Endothelial cell of umbilical vein (primary cell): ENCODE measurements around the gene ZSCAN4. TPM values are rescaled to one million over a fixed set of nuclear protein-coding genes. Genes with fewer than 3 reads are reported as not detected.

Experiments used
- BruUV-seq: library from RNA; stranded (reverse); fragments of 400-500 nt; replicated peaks from 2 replicates; lab custom pipeline; 2021; lab: Mats Ljungman, UMichigan
- CTCF ChIA-PET: fragments of 300-600, 350-600 bp; sonication (Branson Sonifier 250); formaldehyde crosslinking; loops from one replicate; lab custom pipeline; 2021; ENCODE audit warnings: antibody characterized with exemption, inconsistent platforms; lab: Charles Lee
- POLR2A ChIA-PET: fragments of 300-600, 350-600 bp; sonication (Branson Sonifier 250); formaldehyde crosslinking; loops from one replicate; lab custom pipeline; 2021; ENCODE audit warnings: antibody characterized with exemption, inconsistent platforms; lab: Charles Lee
- DNase-seq: peaks from one replicate; pipeline ENCODE4 v3.0.0-alpha.2; 2011; ENCODE audit warnings: low read depth, low spot score
- FAIRE-seq: peaks from 2 replicates; lab custom pipeline; 2011; peaks lifted over from hg19 to GRCh38; lab: Jason Lieb, UNC
- H2AFZ ChIP-seq: 2 replicates; pipeline ENCODE4 v1.6.0; 2012; ENCODE audit warnings: low read depth, low read length, control low read depth, inconsistent platforms
- H3K27ac ChIP-seq: 2 replicates; pipeline ENCODE4 v1.5.1; 2011; ENCODE audit warnings: low read depth, mild to moderate bottlenecking, control low read depth, low read length, moderate library complexity; ENCODE audit not compliant: insufficient read depth
- H3K27me3 ChIP-seq, 2 experiments: 2 replicates each; pipeline versions ENCODE4 v1.6.0 to v1.6.1; 2011; ENCODE audit warnings: low read length in 2 of 2, mixed read lengths in 1 of 2; ENCODE audit not compliant: control insufficient read depth in 2 of 2, insufficient read depth in 2 of 2
- H3K36me3 ChIP-seq, 2 experiments: 2 replicates in 1 of 2; 3 replicates in 1 of 2; pipeline ENCODE4 v1.5.1; 2011; ENCODE audit warnings: low read length in 2 of 2, mild to moderate bottlenecking in 1 of 2, moderate library complexity in 1 of 2; ENCODE audit not compliant: control insufficient read depth in 2 of 2, insufficient read depth in 2 of 2; ENCODE audit errors: extremely low read depth in 1 of 2
- H3K4me1 ChIP-seq: 3 replicates; pipeline ENCODE4 v1.5.1; 2011; ENCODE audit warnings: mild to moderate bottlenecking, low read length; ENCODE audit not compliant: control insufficient read depth, insufficient read depth; ENCODE audit errors: extremely low read depth
- H3K4me2 ChIP-seq: 2 replicates; pipeline ENCODE4 v1.6.1; 2011; ENCODE audit warnings: low read length, control low read depth, mixed read lengths; ENCODE audit not compliant: insufficient read depth
- H3K4me3 ChIP-seq, 3 experiments: fragments of 200-600 bp in 1 of 3; sonication (generic), shearing (Covaris generic) in 1 of 3; replicated peaks in 1 of 3; 2 replicates each; pipeline ENCODE4 v1.5.1; 2011 to 2016; ENCODE audit warnings: control low read depth in 3 of 3, low read length in 3 of 3, mild to moderate bottlenecking in 2 of 3, inconsistent platforms in 1 of 3, low read depth in 1 of 3, moderate library complexity in 1 of 3; ENCODE audit not compliant: insufficient read depth in 1 of 3
- H3K79me2 ChIP-seq: 2 replicates; pipeline ENCODE4 v1.6.0; 2012; ENCODE audit warnings: low read length, inconsistent platforms; ENCODE audit not compliant: control insufficient read depth, insufficient read depth
- H3K9ac ChIP-seq: replicated peaks from 2 replicates; pipeline ENCODE3; 2011; ENCODE audit warnings: low read length, control low read depth; ENCODE audit not compliant: insufficient read depth; ENCODE audit errors: extremely low read depth
- H3K9me1 ChIP-seq: replicated peaks from 3 replicates; pipeline ENCODE4 v1.6.0; 2011; ENCODE audit warnings: mild to moderate bottlenecking, low read length; ENCODE audit not compliant: control insufficient read depth, insufficient read depth; ENCODE audit errors: extremely low read depth
- H3K9me3 ChIP-seq: replicated peaks from 2 replicates; pipeline ENCODE4 v1.5.1; 2012; ENCODE audit warnings: low read length, inconsistent platforms; ENCODE audit not compliant: control insufficient read depth, insufficient read depth
- H4K20me1 ChIP-seq: replicated peaks from 2 replicates; pipeline ENCODE3; 2011; ENCODE audit warnings: mild to moderate bottlenecking, low read length; ENCODE audit not compliant: control insufficient read depth, insufficient read depth; ENCODE audit errors: extremely low read depth
- CTCF ChIP-seq, 2 donors: IDR thresholded peaks; 1 replicate in 1 of 2; 2 replicates in 1 of 2; pipeline ENCODE4 v1.5.1; 2011; ENCODE audit warnings: low read length in 2 of 2, mild to moderate bottlenecking in 2 of 2, moderate library complexity in 2 of 2, control low read depth in 1 of 2, inconsistent platforms in 1 of 2, low read depth in 1 of 2; ENCODE audit not compliant: insufficient read depth in 1 of 2; ENCODE audit errors: extremely low read depth in 1 of 2
- EZH2 ChIP-seq: IDR thresholded peaks from 2 replicates; pipeline ENCODE4 v1.6.1; 2012; ENCODE audit warnings: borderline replicate concordance, low read depth, mild to moderate bottlenecking, moderate library complexity, low read length, inconsistent platforms; ENCODE audit not compliant: severe bottlenecking
- FOS ChIP-seq: IDR thresholded peaks from 2 replicates; pipeline ENCODE4 v1.6.1; 2011; ENCODE audit warnings: mild to moderate bottlenecking, low read length, moderate library complexity, borderline replicate concordance; ENCODE audit not compliant: insufficient read depth
- GATA2 ChIP-seq: IDR thresholded peaks from 2 replicates; pipeline ENCODE4 v1.7.0; 2011; ENCODE audit warnings: low read depth, mild to moderate bottlenecking, moderate library complexity, mixed read lengths, low read length; ENCODE audit not compliant: insufficient read length, insufficient read depth
- JUN ChIP-seq: IDR thresholded peaks from 2 replicates; pipeline ENCODE4 v1.6.1; 2011; ENCODE audit warnings: borderline replicate concordance, low read depth; ENCODE audit not compliant: insufficient read length, insufficient read depth
- MAX ChIP-seq: IDR thresholded peaks from 2 replicates; pipeline ENCODE4 v1.6.1; 2011; ENCODE audit not compliant: insufficient read depth, insufficient read length
- MYC ChIP-seq: IDR thresholded peaks from one replicate; pipeline ENCODE4 v1.6.1; 2011; ENCODE audit warnings: mild to moderate bottlenecking, low read depth, low read length
- POLR2A ChIP-seq: IDR thresholded peaks from 2 replicates; pipeline ENCODE4 v1.6.1; 2012; ENCODE audit warnings: low read depth, mild to moderate bottlenecking, control low read depth, low read length
- POLR2AphosphoS5 ChIP-seq: IDR thresholded peaks from 2 replicates; pipeline ENCODE4 v1.6.1; 2012; ENCODE audit warnings: low read depth, mild to moderate bottlenecking, control low read depth, low read length, moderate library complexity; ENCODE audit not compliant: insufficient read depth
- dilution Hi-C: fragments of 300-500 bp; cut with MboI; formaldehyde crosslinking; loops from one replicate; pipeline ENCODE4 v1.15.0; 2019; ENCODE audit warnings: low sequenced_read_pairs; ENCODE audit not compliant: extremely low pct_ligation_motif_present
- intact Hi-C: fragments of 100-400 bp; cut with micrococcal nuclease; formaldehyde crosslinking; loops from one replicate; pipeline ENCODE4 v1.10.0; 2022
- polyA plus RNA-seq, 4 experiments: library from polyadenylated mRNA; depleted of rRNA in 3 of 4; stranded (reverse) in 3 of 4; unstranded in 1 of 4; fragments of >200 nt; gene quantifications; 2 replicates each; pipeline versions ENCODE4 v1.2.1 to v1.2.3, GENCODE V29; 2011 to 2012; ENCODE audit warnings: missing spikeins in 1 of 4
- total RNA-seq: library from RNA; stranded (reverse); gene quantifications from 2 replicates; pipeline ENCODE4 v1.2.3, GENCODE V29; 2021

The ZSCAN4 gene
- total and polyA plus RNA-seq, 2 donors (not counting 3 experiments of a cell fraction or from before 2014, with no cell fraction given): not detected

GRCh38 chr19:57672466-57672865 lies 3.7 kb downstream of the ZSCAN4 start:
- dilution Hi-C loops: no loop called here
- intact Hi-C loops: no loop called here
- FAIRE-seq: no peak
- no peak overlapping the region for H3K9ac ChIP-seq
- no peak overlapping the region for H3K27ac ChIP-seq
- H3K27me3 ChIP-seq: no peaks in the 10 kb centered on the region
- DNase-seq: no peak
- no peak overlapping the region for H3K4me2 ChIP-seq
- TF ChIP-seq EZH2 (no peak), MYC (no peak), POLR2AphosphoS5 (no peak), FOS (no peak), MAX (no peak), JUN (no peak), POLR2A (no peak), CTCF (IDR thresholded peaks at IDR 0.05; ENCODE audit: extremely low read depth in 1 of 2, insufficient read depth in 1 of 2, low read depth in 1 of 2, low read length in 2 of 2) (no peak), GATA2 (no peak)
- no peaks in the 10 kb centered on the region for H3K9me3 ChIP-seq
- H3K36me3 ChIP-seq: no peaks in the 10 kb centered on the region
- ChIA-PET CTCF (no interaction called here), POLR2A (no interaction called here)
- no peaks in the 10 kb centered on the region for H4K20me1 ChIP-seq
- H3K4me3 ChIP-seq: no peak overlapping the region
- no TSS peak for BruUV-seq
- H3K79me2 ChIP-seq: no peaks in the 10 kb centered on the region
- no peaks in the 10 kb centered on the region for H3K4me1 ChIP-seq
- no peaks in the 10 kb centered on the region for H3K9me1 ChIP-seq
- H2AFZ ChIP-seq: no peak overlapping the region
